ENCODE data around the gene RALA.

DNA sequence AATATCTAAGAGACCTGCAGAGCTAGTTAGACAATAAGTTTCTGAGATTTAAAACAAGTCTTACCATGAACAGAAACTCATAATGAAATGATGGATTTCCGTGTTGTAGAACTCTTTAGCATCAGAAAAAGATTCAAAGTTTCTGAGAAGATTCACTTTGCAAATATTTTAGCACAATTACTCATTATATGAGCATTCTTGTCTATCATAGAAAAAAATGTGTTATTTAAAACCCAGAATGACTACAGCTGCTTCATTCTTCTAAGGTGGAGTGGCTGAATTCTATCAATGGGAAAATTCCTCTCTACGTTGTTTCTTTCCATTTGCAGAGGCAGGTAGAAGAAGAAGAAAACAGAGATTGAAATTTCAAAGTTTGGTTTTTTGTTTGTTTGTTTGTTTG is 21.0 kb upstream of the RALA start:
- TF ChIP-seq CTCF (IDR thresholded peaks at IDR 0.05): no peak
- no peak for TF ChIP-seq POLR2A (IDR thresholded peaks at IDR 0.05)

Data from Peyer's patch (tissue), 4 donors.